ENCODE data around the gene CD247.

GRCh38 chr1:167482184-167482583 is 36.1 kb downstream of the CD247 start:
- no peak for TF ChIP-seq GATA2 (IDR thresholded peaks at IDR 0.05; ENCODE audit: low read depth, low read length)
- TF ChIP-seq GATA3 (IDR thresholded peaks at IDR 0.05; ENCODE audit: low read depth, low read length): no peak
